Tibial nerve (tissue), 4 donors: Measurements from ENCODE around the gene FGF14. TPM values are rescaled to one million over a fixed set of nuclear protein-coding genes. Genes with fewer than 3 reads are reported as not detected.

Source experiments
- DNase-seq, 2 donors: peaks; one replicate each; pipeline ENCODE4 v3.0.0-alpha.2; 2019; ENCODE audit warnings: low spot score in 2 of 2
- H3K27ac ChIP-seq, 4 donors: fragments of 200-600 bp; sonication (generic) in 3 of 4; one replicate each; pipeline ENCODE4 v1.5.1; 2017 to 2019; ENCODE audit warnings: mild to moderate bottlenecking in 1 of 4
- H3K27me3 ChIP-seq, 2 donors: fragments of 200-600 bp; sonication (generic) in 1 of 2; one replicate each; pipeline versions ENCODE4 v1.5.1 to v1.6.0; 2017 to 2019
- H3K36me3 ChIP-seq, 3 donors: fragments of 200-600 bp; sonication (generic); one replicate each; pipeline ENCODE4 v1.5.1; 2018 to 2019
- H3K4me1 ChIP-seq, 4 donors: fragments of 200-600 bp; sonication (generic) in 3 of 4; one replicate each; pipeline ENCODE4 v1.5.1; 2017 to 2019
- H3K4me3 ChIP-seq, 4 donors: fragments of 200-600 bp; sonication (generic) in 3 of 4; one replicate each; pipeline ENCODE4 v1.5.1; 2017 to 2019; ENCODE audit warnings: mild to moderate bottlenecking in 1 of 4, moderate library complexity in 1 of 4
- H3K9me3 ChIP-seq, 4 donors: fragments of 200-600 bp; sonication (generic) in 3 of 4; one replicate each; pipeline ENCODE4 v1.5.1; 2017 to 2019
- EP300 ChIP-seq, 2 donors: sonication (generic); formaldehyde crosslinking; IDR thresholded peaks; one replicate each; pipeline ENCODE4 v1.6.1; 2017; ENCODE audit warnings: antibody characterized with exemption in 2 of 2, mild to moderate bottlenecking in 1 of 2
- POLR2A ChIP-seq, 2 donors: fragments of 450-650 bp; IDR thresholded peaks; one replicate each; pipeline ENCODE4 v1.6.1; 2017; ENCODE audit warnings: antibody characterized with exemption in 2 of 2, mild to moderate bottlenecking in 2 of 2, moderate library complexity in 2 of 2
- WGBS, 2 donors: methylation state at CpG; one replicate each; pipeline ENCODE4 v1.1.5; 2018; 5-methylcytosine and 5-hydroxymethylcytosine counted together
- total RNA-seq, 4 donors: library from RNA; depleted of rRNA; stranded (reverse); fragments of >200 nt; gene quantifications; one replicate each; pipeline ENCODE4 v1.1.0, GENCODE V29; 2016
- TF ChIP-seq, protein P1 (sequence below), 5 experiments: fragments of 200-600 bp in 3 of 5; fragments of 450-650 bp in 2 of 5; sonication (generic) in 3 of 5; IDR thresholded peaks; one replicate each; pipeline ENCODE4 v1.5.1; 2016 to 2019; ENCODE audit warnings: antibody characterized with exemption in 5 of 5, mild to moderate bottlenecking in 3 of 5, moderate library complexity in 2 of 5

Gene FGF14
- total RNA-seq, 4 donors from 2014 or later = 0.20 to 2.1 (median 0.21) TPM; not detected in 1

DNA sequence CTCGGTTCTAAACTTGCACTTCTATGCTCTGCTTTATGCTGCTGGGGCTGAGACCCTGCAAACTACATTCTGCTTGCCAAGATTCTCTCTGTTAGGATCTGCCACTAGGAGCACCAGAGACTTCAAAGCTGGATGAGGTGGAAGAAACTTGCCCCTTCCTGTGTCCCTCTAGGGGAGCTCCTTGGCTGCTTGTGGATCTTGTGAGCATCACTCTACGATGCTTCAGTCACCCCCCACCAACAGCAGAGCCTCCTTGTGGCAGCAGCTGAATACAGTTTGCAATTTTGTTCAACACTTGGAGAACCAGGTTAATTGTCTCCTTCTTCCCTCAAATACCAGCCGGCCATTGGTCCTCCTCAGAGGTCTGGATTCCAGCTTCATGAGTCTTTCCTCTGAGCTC is 310.6 kb downstream of the FGF14 start:
- Histone ChIP-seq H3K4me1 (no peaks in the 10 kb centered on the region), H3K4me3 (no peak overlapping the region), H3K27me3 (no peaks in the 10 kb centered on the region), H3K36me3 (no peaks in the 10 kb centered on the region), H3K27ac (no peak overlapping the region), H3K9me3 (no peaks in the 10 kb centered on the region)
- 47 to 59% methylated on average over 3 of the region's 3 CpGs for WGBS, 2 donors
- TF ChIP-seq EP300 (IDR thresholded peaks at IDR 0.05) = no peak
- TF ChIP-seq POLR2A (IDR thresholded peaks at IDR 0.05) = no peak
- TF ChIP-seq, protein P1, sequence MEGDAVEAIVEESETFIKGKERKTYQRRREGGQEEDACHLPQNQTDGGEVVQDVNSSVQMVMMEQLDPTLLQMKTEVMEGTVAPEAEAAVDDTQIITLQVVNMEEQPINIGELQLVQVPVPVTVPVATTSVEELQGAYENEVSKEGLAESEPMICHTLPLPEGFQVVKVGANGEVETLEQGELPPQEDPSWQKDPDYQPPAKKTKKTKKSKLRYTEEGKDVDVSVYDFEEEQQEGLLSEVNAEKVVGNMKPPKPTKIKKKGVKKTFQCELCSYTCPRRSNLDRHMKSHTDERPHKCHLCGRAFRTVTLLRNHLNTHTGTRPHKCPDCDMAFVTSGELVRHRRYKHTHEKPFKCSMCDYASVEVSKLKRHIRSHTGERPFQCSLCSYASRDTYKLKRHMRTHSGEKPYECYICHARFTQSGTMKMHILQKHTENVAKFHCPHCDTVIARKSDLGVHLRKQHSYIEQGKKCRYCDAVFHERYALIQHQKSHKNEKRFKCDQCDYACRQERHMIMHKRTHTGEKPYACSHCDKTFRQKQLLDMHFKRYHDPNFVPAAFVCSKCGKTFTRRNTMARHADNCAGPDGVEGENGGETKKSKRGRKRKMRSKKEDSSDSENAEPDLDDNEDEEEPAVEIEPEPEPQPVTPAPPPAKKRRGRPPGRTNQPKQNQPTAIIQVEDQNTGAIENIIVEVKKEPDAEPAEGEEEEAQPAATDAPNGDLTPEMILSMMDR (IDR thresholded peaks at IDR 0.05) = no peak
- DNase-seq = no peak

DNA sequence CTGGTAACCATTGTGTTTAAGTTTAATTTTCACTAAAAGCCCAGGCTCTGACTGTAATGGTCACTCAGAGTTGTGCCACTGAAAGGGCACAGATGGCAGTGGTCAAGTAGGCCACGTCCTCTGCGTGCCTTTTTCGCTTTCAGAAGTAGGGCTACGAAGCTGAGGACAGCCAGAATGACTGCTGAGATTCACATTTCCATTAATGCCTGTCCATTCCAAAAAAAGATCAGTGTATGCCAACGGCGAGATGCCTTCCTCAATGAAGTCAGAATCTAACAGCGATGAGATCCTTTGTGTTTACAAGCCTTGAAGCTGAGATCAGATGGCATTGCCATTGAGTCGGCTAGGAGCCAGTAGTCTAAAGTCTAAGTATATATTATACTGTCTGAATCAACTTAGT is 311.3 kb downstream of the FGF14 start:
- Histone ChIP-seq H3K4me3 (no peak overlapping the region), H3K4me1 (no peaks in the 10 kb centered on the region), H3K27ac (no peak overlapping the region), H3K27me3 (no peaks in the 10 kb centered on the region), H3K36me3 (no peaks in the 10 kb centered on the region), H3K9me3 (no peaks in the 10 kb centered on the region)
- no peak for DNase-seq
- WGBS, 2 donors = 86 to 92% methylated on average over 8 of the region's 8 CpGs
- TF ChIP-seq EP300 (IDR thresholded peaks at IDR 0.05) = no peak
- TF ChIP-seq POLR2A (IDR thresholded peaks at IDR 0.05) = no peak
- TF ChIP-seq, protein P1 (IDR thresholded peaks at IDR 0.05) = no peak

DNA sequence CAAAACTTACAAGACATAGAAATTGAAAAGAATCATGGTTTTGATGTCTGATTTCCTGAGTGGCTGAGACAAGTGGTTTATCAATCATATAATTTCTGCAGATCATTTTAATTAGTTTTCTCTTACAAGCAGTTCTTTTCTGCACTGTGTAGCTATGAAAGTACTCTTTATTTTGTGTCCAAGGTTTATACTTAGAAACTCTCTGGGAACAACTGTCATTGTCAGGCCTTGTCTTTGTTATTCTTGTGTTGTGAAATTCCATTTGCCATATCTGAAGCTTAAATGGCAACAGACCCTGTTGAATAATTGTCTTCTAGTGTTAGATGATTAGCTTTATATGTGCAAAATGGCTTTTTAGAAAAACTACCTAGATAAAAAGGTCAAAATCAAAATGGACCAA is 312.1 kb downstream of the FGF14 start:
- no peak for DNase-seq
- TF ChIP-seq EP300 (IDR thresholded peaks at IDR 0.05) (no peak), POLR2A (IDR thresholded peaks at IDR 0.05) (no peak)
- TF ChIP-seq, protein P1 (IDR thresholded peaks at IDR 0.05) = no peak
- H3K4me1 ChIP-seq = no peaks in the 10 kb centered on the region
- H3K4me3 ChIP-seq = no peak overlapping the region
- H3K36me3 ChIP-seq = no peaks in the 10 kb centered on the region
- no peaks in the 10 kb centered on the region for H3K27me3 ChIP-seq
- no peak overlapping the region for H3K27ac ChIP-seq
- H3K9me3 ChIP-seq = no peaks in the 10 kb centered on the region

DNA sequence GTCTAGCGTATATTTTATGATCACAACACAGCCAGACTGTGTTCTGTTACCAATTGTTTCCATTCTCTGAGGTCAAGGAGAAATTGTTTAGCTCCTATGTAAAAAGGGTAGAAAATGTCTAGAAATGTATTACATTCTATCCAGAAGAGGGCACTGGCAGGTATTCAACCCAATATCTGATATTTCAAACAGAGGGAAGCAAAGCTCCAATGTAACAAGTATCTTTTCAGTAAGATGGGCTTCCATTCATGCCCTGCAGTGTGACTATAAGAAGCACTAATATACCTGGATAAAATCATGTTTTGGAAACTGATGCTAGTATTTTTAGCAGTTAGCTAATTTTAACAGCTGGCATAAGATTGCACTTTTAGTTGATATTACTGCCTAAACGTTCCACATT is 312.7 kb downstream of the FGF14 start:
- Histone ChIP-seq H3K36me3 (no peaks in the 10 kb centered on the region), H3K9me3 (no peaks in the 10 kb centered on the region), H3K27me3 (no peaks in the 10 kb centered on the region), H3K27ac (no peak overlapping the region), H3K4me3 (no peak overlapping the region), H3K4me1 (no peaks in the 10 kb centered on the region)
- 37 to 47% methylated on average over 2 of the region's 2 CpGs for whole genome bisulfite sequencing, 2 donors
- TF ChIP-seq, protein P1 (IDR thresholded peaks at IDR 0.05) = no peak
- TF ChIP-seq POLR2A (IDR thresholded peaks at IDR 0.05) (no peak), EP300 (IDR thresholded peaks at IDR 0.05) (no peak)
- no peak for DNase-seq

DNA sequence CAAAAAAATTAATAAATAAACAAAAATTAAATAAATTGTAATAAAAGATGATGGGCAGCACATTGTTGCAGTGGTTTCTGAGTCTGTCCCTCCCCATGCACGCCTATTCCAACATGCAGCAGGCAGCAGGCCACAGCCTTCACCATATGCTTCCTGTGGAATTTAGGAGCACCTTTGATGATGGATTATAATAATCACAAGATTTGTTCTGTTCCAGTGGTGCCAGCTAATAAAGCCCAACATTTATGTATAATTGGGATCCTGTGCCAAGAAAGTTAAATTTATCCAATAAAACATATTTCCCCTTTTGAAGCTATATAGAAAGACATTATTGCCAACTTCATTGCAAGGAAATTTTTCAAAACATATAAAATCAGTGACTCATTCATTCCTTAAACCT is 328.6 kb downstream of the FGF14 start:
- Histone ChIP-seq H3K27me3 (no peaks in the 10 kb centered on the region), H3K4me3 (no peak overlapping the region), H3K27ac (no peak overlapping the region), H3K36me3 (no peaks in the 10 kb centered on the region), H3K4me1 (no peaks in the 10 kb centered on the region), H3K9me3 (peaks cover 0 to 3% (median 0%) of the 10 kb centered on the region in 4 donors)
- 73 to 75% methylated on average over 1 of the region's 1 CpG for WGBS, 2 donors
- TF ChIP-seq EP300 (IDR thresholded peaks at IDR 0.05) = no peak
- TF ChIP-seq, protein P1 (IDR thresholded peaks at IDR 0.05) = no peak
- no peak for TF ChIP-seq POLR2A (IDR thresholded peaks at IDR 0.05)
- no peak for DNase-seq
